H9 (cell line): ENCODE measurements around the gene POLK. TPM values are rescaled to one million over a fixed set of nuclear protein-coding genes. Genes with fewer than 3 reads are reported as not detected.
A peak's percentile ranks its signal among the peaks of the same experiment; 100 is the strongest.

Source experiments
- DNase-seq: peaks from one replicate; pipeline ENCODE4 v3.0.0-alpha.2; 2017
- H2AFZ ChIP-seq: one replicate; pipeline ENCODE4 v1.6.1; 2013; ENCODE audit warnings: mild to moderate bottlenecking, low read length, control low read depth, moderate library complexity
- H2AK5ac ChIP-seq: 2 replicates; pipeline ENCODE4 v1.6.1; 2013; ENCODE audit warnings: low read length, control low read depth, mixed read lengths; ENCODE audit not compliant: insufficient read length
- H2BK120ac ChIP-seq: one replicate; pipeline ENCODE4 v1.6.1; 2013; ENCODE audit warnings: low read depth, mild to moderate bottlenecking, low read length, control low read depth, inconsistent platforms; ENCODE audit not compliant: poor library complexity, severe bottlenecking
- H2BK12ac ChIP-seq: 2 replicates; pipeline ENCODE4 v1.6.1; 2013; ENCODE audit warnings: low read length, control low read depth, mixed read lengths, low read depth; ENCODE audit not compliant: insufficient read length
- H2BK15ac ChIP-seq: 2 replicates; pipeline ENCODE4 v1.6.1; 2013; ENCODE audit warnings: low read depth, low read length, control low read depth
- H2BK20ac ChIP-seq: one replicate; pipeline ENCODE4 v1.6.1; 2013; ENCODE audit warnings: low read depth, mild to moderate bottlenecking, low read length, control low read depth, inconsistent platforms; ENCODE audit not compliant: poor library complexity, severe bottlenecking
- H2BK5ac ChIP-seq: 2 replicates; pipeline ENCODE4 v1.6.1; 2013; ENCODE audit warnings: low read length, control low read depth, mixed read lengths; ENCODE audit not compliant: insufficient read length
- H3K14ac ChIP-seq: 2 replicates; pipeline ENCODE4 v1.6.1; 2013; ENCODE audit warnings: low read length, control low read depth; ENCODE audit not compliant: insufficient read depth
- H3K18ac ChIP-seq: 2 replicates; pipeline ENCODE4 v1.6.1; 2013; ENCODE audit warnings: low read depth, mild to moderate bottlenecking, mixed read lengths, low read length, control low read depth; ENCODE audit not compliant: insufficient read length
- H3K23ac ChIP-seq: 2 replicates; pipeline ENCODE4 v1.6.1; 2013; ENCODE audit warnings: low read length, control low read depth, mixed read lengths, low read depth; ENCODE audit not compliant: insufficient read length
- H3K23me2 ChIP-seq: 2 replicates; pipeline ENCODE4 v1.6.1; 2013; ENCODE audit warnings: low read depth, mild to moderate bottlenecking, mixed read lengths, low read length, control low read depth; ENCODE audit not compliant: insufficient read length, poor library complexity, severe bottlenecking
- H3K27ac ChIP-seq: 2 replicates; pipeline ENCODE4 v1.5.1; 2013; ENCODE audit warnings: low read length, control low read depth, mixed read lengths, low read depth; ENCODE audit not compliant: insufficient read length
- H3K27me3 ChIP-seq: 2 replicates; pipeline ENCODE4 v1.6.1; 2013; ENCODE audit warnings: low read length, control low read depth, inconsistent platforms; ENCODE audit not compliant: insufficient read depth
- H3K4ac ChIP-seq: 2 replicates; pipeline ENCODE4 v1.6.1; 2013; ENCODE audit warnings: low read depth, mild to moderate bottlenecking, control low read depth, inconsistent platforms, low read length, moderate library complexity
- H3K4me1 ChIP-seq: 2 replicates; pipeline ENCODE4 v1.6.1; 2013; ENCODE audit warnings: low read length, control low read depth, inconsistent platforms; ENCODE audit not compliant: insufficient read depth
- H3K4me2 ChIP-seq: 2 replicates; pipeline ENCODE4 v1.6.1; 2013; ENCODE audit warnings: low read length, control low read depth, mixed read lengths; ENCODE audit not compliant: insufficient read length, insufficient read depth
- H3K56ac ChIP-seq: 2 replicates; pipeline ENCODE4 v1.6.1; 2013; ENCODE audit warnings: low read depth, mild to moderate bottlenecking, mixed read lengths, low read length, control low read depth; ENCODE audit not compliant: insufficient read length
- H3K79me1 ChIP-seq: 2 replicates; pipeline ENCODE4 v1.6.1; 2013; ENCODE audit warnings: low read depth, mild to moderate bottlenecking, moderate library complexity, low read length, control low read depth, inconsistent platforms; ENCODE audit not compliant: insufficient read depth, poor library complexity, severe bottlenecking
- H3K79me2 ChIP-seq: 2 replicates; pipeline ENCODE4 v1.6.1; 2013; ENCODE audit warnings: low read length, control low read depth, inconsistent platforms; ENCODE audit not compliant: insufficient read depth
- H3K9ac ChIP-seq: 2 replicates; pipeline ENCODE4 v1.6.1; 2013; ENCODE audit warnings: low read length, control low read depth, mixed read lengths; ENCODE audit not compliant: insufficient read length; ENCODE audit errors: extremely low read depth
- H3K9me3 ChIP-seq: one replicate; pipeline ENCODE4 v1.6.1; 2013; ENCODE audit warnings: low read depth, low read length, inconsistent platforms; ENCODE audit not compliant: control insufficient read depth
- H3T11ph ChIP-seq: one replicate; pipeline ENCODE4 v1.6.1; 2013; ENCODE audit warnings: mild to moderate bottlenecking, low read length, control low read depth, inconsistent platforms
- H4K20me1 ChIP-seq: one replicate; pipeline ENCODE4 v1.6.1; 2013; ENCODE audit not compliant: control insufficient read depth, insufficient read length, insufficient read depth
- H4K5ac ChIP-seq: 2 replicates; pipeline ENCODE4 v1.6.1; 2013; ENCODE audit warnings: low read depth, mild to moderate bottlenecking, mixed read lengths, low read length, control low read depth; ENCODE audit not compliant: insufficient read length
- H4K8ac ChIP-seq: replicated peaks from 2 replicates; pipeline ENCODE4 v1.6.1; 2013; ENCODE audit warnings: low read length, control low read depth, mixed read lengths, low read depth; ENCODE audit not compliant: insufficient read length
- H4K91ac ChIP-seq: 2 replicates; pipeline ENCODE4 v1.6.1; 2013; ENCODE audit warnings: low read depth, mild to moderate bottlenecking, moderate library complexity, mixed read lengths, low read length, control low read depth; ENCODE audit not compliant: insufficient read length
- H3K27ac Mint-ChIP-seq, 3 experiments: 2 replicates in 2 of 3; 3 replicates in 1 of 3; pipeline ENCODE4 v1.8.0; 2020 to 2021; ENCODE audit warnings: mixed read lengths in 3 of 3, mild to moderate bottlenecking in 1 of 3, moderate library complexity in 1 of 3
- H3K27me3 Mint-ChIP-seq: 2 replicates; pipeline ENCODE4 v1.8.0; 2021; ENCODE audit warnings: low read depth, mild to moderate bottlenecking, moderate library complexity, mixed read lengths
- H3K36me3 Mint-ChIP-seq, 3 experiments: 2 replicates in 2 of 3; 3 replicates in 1 of 3; pipeline ENCODE4 v1.8.0; 2020 to 2021; ENCODE audit warnings: low read depth in 3 of 3, mixed read lengths in 3 of 3; ENCODE audit not compliant: insufficient read depth in 1 of 3
- H3K4me1 Mint-ChIP-seq, 2 experiments: 2 replicates each; pipeline ENCODE4 v1.8.0; 2020; ENCODE audit warnings: mixed read lengths in 2 of 2
- H3K4me3 Mint-ChIP-seq, 2 experiments: 2 replicates in 1 of 2; 3 replicates in 1 of 2; pipeline ENCODE4 v1.8.0; 2020 to 2021; ENCODE audit warnings: mild to moderate bottlenecking in 2 of 2, mixed read lengths in 2 of 2, moderate library complexity in 1 of 2
- H3K9me3 Mint-ChIP-seq, 2 experiments: 2 replicates in 1 of 2; 3 replicates in 1 of 2; pipeline ENCODE4 v1.8.0; 2020; ENCODE audit warnings: mild to moderate bottlenecking in 2 of 2, mixed read lengths in 2 of 2, moderate library complexity in 1 of 2
- WGBS: extraction: QIAGEN DNeasy Blood & Tissue Kit; methylation state at CpG from one replicate; pipeline ENCODE4 v1.1.7; 2013; ENCODE audit warnings: missing lambda C conversion rate, low lambda C conversion rate, mixed read lengths; ENCODE audit not compliant: insufficient read length; ENCODE audit errors: extremely low coverage; 5-methylcytosine and 5-hydroxymethylcytosine counted together
- total RNA-seq: library from RNA; stranded (reverse); gene quantifications from 2 replicates; pipeline ENCODE4 v1.2.1, GENCODE V29; 2021
- TF ChIP-seq, protein P1 (sequence below): fragments of 200-600 bp; sonication (generic); conservative IDR thresholded peaks from 3 replicates; pipeline ENCODE4 v1.8.0; 2021; ENCODE audit warnings: antibody characterized with exemption, mild to moderate bottlenecking

The POLK gene
- total RNA-seq, 1 experiment from 2014 or later: 7.6 TPM

- Histone ChIP-seq H3K56ac (no peak overlapping the region), H2BK20ac (no peak overlapping the region), H2BK5ac (no peak overlapping the region), H3K27me3 (no peaks in the 10 kb centered on the region), H3K4me2 (no peak overlapping the region), H3K4ac (no peak overlapping the region), H3K4me1 (peaks cover 3% of the 10 kb centered on the region; the same call in 1 of the 2 replicates), H4K91ac (no peak overlapping the region), H3K79me2 (no peaks in the 10 kb centered on the region; the same call in 1 of the 2 replicates), H3K27ac (no peak overlapping the region), H3K18ac (no peak overlapping the region), H3K79me1 (no peaks in the 10 kb centered on the region), H2AK5ac (no peak overlapping the region), H3K23me2 (peaks cover 11% of the 10 kb centered on the region), H2BK15ac (no peak overlapping the region), H2AFZ (no peak overlapping the region), H4K5ac (no peak overlapping the region), H2BK120ac (no peak overlapping the region), H3K14ac (no peak overlapping the region), H3K23ac (no peak overlapping the region), H4K20me1 (no peaks in the 10 kb centered on the region), H3K9ac (no peak overlapping the region), H3K9me3 (no peaks in the 10 kb centered on the region), H3T11ph (no peak overlapping the region), H2BK12ac (no peak overlapping the region), H4K8ac (no peak overlapping the region)
- no peaks in the 10 kb centered on the region; a peak in 1 of 7 replicates for H3K36me3 Mint-ChIP-seq
- H3K9me3 Mint-ChIP-seq: no peaks in the 10 kb centered on the region
- 0 out of 2 replicates have a peak, but pooled peaks cover 3% of the 10 kb centered on the region for H3K27me3 Mint-ChIP-seq
- H3K4me3 Mint-ChIP-seq: no peak overlapping the region
- H3K4me1 Mint-ChIP-seq: peaks cover 35 to 55% of the 10 kb centered on the region in 2 experiments
- 0 out of 7 replicates have a peak overlapping the region, but pooled peaks of 1 of the 3 experiments have one; percentile 14 for H3K27ac Mint-ChIP-seq
- WGBS: no CpG with 5 or more reads among the region's 1 CpG
- no peak for DNase-seq
- TF ChIP-seq, protein P1, sequence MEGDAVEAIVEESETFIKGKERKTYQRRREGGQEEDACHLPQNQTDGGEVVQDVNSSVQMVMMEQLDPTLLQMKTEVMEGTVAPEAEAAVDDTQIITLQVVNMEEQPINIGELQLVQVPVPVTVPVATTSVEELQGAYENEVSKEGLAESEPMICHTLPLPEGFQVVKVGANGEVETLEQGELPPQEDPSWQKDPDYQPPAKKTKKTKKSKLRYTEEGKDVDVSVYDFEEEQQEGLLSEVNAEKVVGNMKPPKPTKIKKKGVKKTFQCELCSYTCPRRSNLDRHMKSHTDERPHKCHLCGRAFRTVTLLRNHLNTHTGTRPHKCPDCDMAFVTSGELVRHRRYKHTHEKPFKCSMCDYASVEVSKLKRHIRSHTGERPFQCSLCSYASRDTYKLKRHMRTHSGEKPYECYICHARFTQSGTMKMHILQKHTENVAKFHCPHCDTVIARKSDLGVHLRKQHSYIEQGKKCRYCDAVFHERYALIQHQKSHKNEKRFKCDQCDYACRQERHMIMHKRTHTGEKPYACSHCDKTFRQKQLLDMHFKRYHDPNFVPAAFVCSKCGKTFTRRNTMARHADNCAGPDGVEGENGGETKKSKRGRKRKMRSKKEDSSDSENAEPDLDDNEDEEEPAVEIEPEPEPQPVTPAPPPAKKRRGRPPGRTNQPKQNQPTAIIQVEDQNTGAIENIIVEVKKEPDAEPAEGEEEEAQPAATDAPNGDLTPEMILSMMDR: no peak
Observed at GRCh38 chr5:75608870-75609269, 97.2 kb downstream of the POLK start.
